Measurements from ENCODE around the gene CNOT11. TPM values are rescaled to one million over a fixed set of nuclear protein-coding genes. Genes with fewer than 3 reads are reported as not detected.

The CNOT11 gene
- total and polyA plus RNA-seq, 2 of the 13 experiments (the other 11 are each of a cell fraction or from before 2014, with no cell fraction given), result 114 to 209 TPM

GRCh38 chr2:101205521-101206479 is 46.9 kb upstream of the CNOT11 start (continued):
- TF ChIP-seq ZNF639 (CRISPR knock-in tag; conservative IDR thresholded peaks at IDR 0.05) (no peak), ZNF703 (CRISPR knock-in tag; IDR thresholded peaks at IDR 0.05; ENCODE audit: borderline replicate concordance) (no peak), TFDP2 (CRISPR knock-in tag; IDR thresholded peaks at IDR 0.05) (no peak), KLF11 (CRISPR knock-in tag; IDR thresholded peaks at IDR 0.05) (no peak), ATF6 (CRISPR knock-in tag; conservative IDR thresholded peaks at IDR 0.05) (0 out of 2 replicates have a peak, but pooled peaks have one; percentile 74), MEIS1 (CRISPR knock-in tag; IDR thresholded peaks at IDR 0.05; ENCODE audit: borderline replicate concordance) (no peak), ZNF574 (CRISPR knock-in tag; IDR thresholded peaks at IDR 0.05) (no peak), CEBPG (CRISPR knock-in tag; IDR thresholded peaks at IDR 0.05) (peak; percentile 48), U2AF1 (optimal IDR thresholded peaks at IDR 0.05; ENCODE audit: low read depth, low read length) (no peak), ATF1 (CRISPR knock-in tag; IDR thresholded peaks at IDR 0.05) (no peak), ZBTB7A (CRISPR knock-in tag; IDR thresholded peaks at IDR 0.05) (no peak), AGO1 (IDR thresholded peaks at IDR 0.05; ENCODE audit: low read depth, low read length, poor library complexity, severe bottlenecking) (no peak), ZNF839 (CRISPR knock-in tag; IDR thresholded peaks at IDR 0.05; ENCODE audit: borderline replicate concordance) (no peak), GATAD1 (CRISPR knock-in tag; IDR thresholded peaks at IDR 0.05) (no peak), STAT5B (CRISPR knock-in tag; IDR thresholded peaks at IDR 0.05) (no peak), SNAPC5 (CRISPR knock-in tag; IDR thresholded peaks at IDR 0.05; ENCODE audit: borderline replicate concordance) (no peak), SRY (CRISPR knock-in tag; IDR thresholded peaks at IDR 0.05) (no peak), GPBP1L1 (CRISPR knock-in tag; IDR thresholded peaks at IDR 0.05) (no peak), ZNF30 (CRISPR knock-in tag; IDR thresholded peaks at IDR 0.05) (no peak), SNRNP70 (IDR thresholded peaks at IDR 0.05; ENCODE audit: low read depth, low read length) (no peak), TBP (CRISPR knock-in tag; IDR thresholded peaks at IDR 0.05) (no peak)

Measured in HepG2 (cell line).